Heart left ventricle (tissue), 16 donors: ENCODE results near the gene ENTHD1. TPM values are rescaled to one million over a fixed set of nuclear protein-coding genes. Genes with fewer than 3 reads are reported as not detected.

Source experiments
- ATAC-seq, 4 donors: fragments of 200-7000 bp; cut with Tn5 transposase; one replicate each; pipeline ENCODE4 v1.9.1; 2020 to 2022; ENCODE audit warnings: moderate library complexity in 4 of 4, mild to moderate bottlenecking in 3 of 4, moderate number of reproducible peaks in 1 of 4
- DNase-seq, 5 donors: peaks; one replicate each; pipeline ENCODE4 v3.0.0-alpha.2; 2020
- H3K27ac ChIP-seq, 12 donors: fragments of 200-600 bp; sonication (generic) in 4 of 12; one replicate each; pipeline versions ENCODE4 v1.5.0 to v1.8.0; 2016 to 2022; ENCODE audit warnings: mild to moderate bottlenecking in 2 of 12
- H3K27me3 ChIP-seq, 9 donors: fragments of 200-600 bp; sonication (generic) in 2 of 9; one replicate each; pipeline versions ENCODE4 v1.5.1 to v1.8.0; 2016 to 2022; ENCODE audit warnings: mild to moderate bottlenecking in 3 of 9
- H3K36me3 ChIP-seq, 9 donors: fragments of 200-600 bp; sonication (generic) in 2 of 9; one replicate each; pipeline versions ENCODE4 v1.5.0 to v1.8.0; 2018 to 2022; ENCODE audit warnings: mild to moderate bottlenecking in 2 of 9
- H3K4me1 ChIP-seq, 12 donors: fragments of 200-600 bp; sonication (generic) in 4 of 12; one replicate each; pipeline versions ENCODE4 v1.5.0 to v1.8.0; 2016 to 2022; ENCODE audit warnings: mild to moderate bottlenecking in 3 of 12
- H3K4me3 ChIP-seq, 12 donors: fragments of 200-600 bp; sonication (generic) in 4 of 12; one replicate each; pipeline versions ENCODE4 v1.5.0 to v1.8.0; 2017 to 2022; ENCODE audit warnings: mild to moderate bottlenecking in 9 of 12, moderate library complexity in 4 of 12
- H3K9me3 ChIP-seq, 12 donors: fragments of 200-600 bp; sonication (generic) in 4 of 12; one replicate each; pipeline versions ENCODE4 v1.5.0 to v1.8.0; 2016 to 2022; ENCODE audit warnings: mild to moderate bottlenecking in 1 of 12
- CTCF ChIP-seq, 12 donors: fragments of 200-600 bp; sonication (generic) in 4 of 12; IDR thresholded peaks; one replicate each; pipeline versions ENCODE4 v1.5.0 to v1.8.0; 2018 to 2022; ENCODE audit warnings: antibody characterized with exemption in 12 of 12, mild to moderate bottlenecking in 5 of 12
- POLR2A ChIP-seq, 2 donors: fragments of 450-650 bp; IDR thresholded peaks; one replicate each; pipeline ENCODE4 v1.6.1; 2017; ENCODE audit warnings: antibody characterized with exemption in 2 of 2, mild to moderate bottlenecking in 2 of 2, moderate library complexity in 2 of 2
- WGBS, 4 donors: extraction: QIAGEN DNeasy Blood & Tissue Kit in 2 of 4; methylation state at CpG; one replicate each; pipeline versions ENCODE4 v1.1.5 to v1.1.7; 2013 to 2018; 5-methylcytosine and 5-hydroxymethylcytosine counted together
- intact Hi-C, 10 donors: fragments of 100-400 bp; cut with DNase I; formaldehyde crosslinking; loops; one replicate each; pipeline versions ENCODE4 v1.11.1 to v1.14.2; 2022
- polyA plus RNA-seq, 2 donors: library from polyadenylated mRNA; stranded (reverse); fragments of 200-250 nt; gene quantifications; one replicate each; pipeline ENCODE4 v1.2.3, GENCODE V29; 2013
- total RNA-seq, 9 donors: library from RNA; depleted of rRNA in 2 of 9; stranded (reverse); fragments of >200 nt in 2 of 9; fragmentation: NEBNext Ultra II Directional in 3 of 9; extraction: Animal tissue kit (Norgen Biotek cat#: 25700) in 3 of 9; gene quantifications; one replicate each; pipeline versions ENCODE4 v1.1.0 to v1.2.4, GENCODE V29; 2016 to 2023
- donor health status: ischemic (EF 13 %, LVEDD 7.1; RV severe dilation, severe dysfunction).
- donor health status: healthy with polysubstance abuse.
- donor health status: DM: no; HTN: yes; CAD: no.
- donor health status: DM: no; HTN: no; CAD: no.
- donor health status: ischemic (EF 25% LVEDD 6.9; RV normal size, moderate dysfunction).
- donor health status: ischemic (EF 25% LVEDD 5.7; RV mildly dilated, moderate dysfunction).
- donor health status: healthy.
- donor health status: DM: yes; HTN: yes; CAD: no.
- donor health status: ischemic (EF 35%, LVEDD 5.7; RV mildly dilated, moderate dysfunction).
- donor health status: nonischemic (EF 11% LVEDD 7.7; RV severe dilation, severe dysfunction).
- donor health status: DM: yes; HTN: yes; CAD: no.
- donor health status: PGD.
- donor health status: ischemic (EF 29% LVEDD 5.4; RV normal size, mild dysfunction).
- donor health status: nonischemic (EF 23%, LVEDD 6.1; RV moderate dilation, normal function).

The ENTHD1 gene
- total and polyA plus RNA-seq, 11 donors: not detected

GRCh38 chr22:39901565-39902146 is 8.1 kb upstream of the ENTHD1 start:
- WGBS, 4 donors: 72 to 86% (median 79%) methylated on average over 8 of the region's 8 CpGs
- ATAC-seq: no peak
- TF ChIP-seq POLR2A (IDR thresholded peaks at IDR 0.05): no peak
- no peak for TF ChIP-seq CTCF (IDR thresholded peaks at IDR 0.05)
- H3K4me3 ChIP-seq: peak overlapping the region in 2 of 12 donors; percentile 7 to 47
- H3K27me3 ChIP-seq: peaks cover 0 to 24% (median 0%) of the 10 kb centered on the region in 9 donors
- H3K9me3 ChIP-seq: no peaks in the 10 kb centered on the region
- peak overlapping the region in 1 of 12 donors; percentile 78 for H3K27ac ChIP-seq
- H3K36me3 ChIP-seq: no peaks in the 10 kb centered on the region
- no peak for DNase-seq
- intact Hi-C loops: no loop called here
- peaks cover 0 to 21% (median 0%) of the 10 kb centered on the region in 12 donors for H3K4me1 ChIP-seq

- intact Hi-C loops: no loop called here
- no peaks in the 10 kb centered on the region for H3K9me3 ChIP-seq
- DNase-seq (no peak), ATAC-seq (no peak)
- no peaks in the 10 kb centered on the region for H3K36me3 ChIP-seq
- H3K4me1 ChIP-seq: peaks cover 0 to 21% (median 0%) of the 10 kb centered on the region in 12 donors
- TF ChIP-seq CTCF (IDR thresholded peaks at IDR 0.05): no peak
- no peak for TF ChIP-seq POLR2A (IDR thresholded peaks at IDR 0.05)
- 67 to 77% (median 73%) methylated on average over 4 of the region's 4 CpGs for WGBS, 4 donors
- peak within 1 kb of the TSS in 2 of 12 donors; percentile 7 to 47 for H3K4me3 ChIP-seq
- H3K27ac ChIP-seq: peak within 1 kb of the TSS in 1 of 12 donors; percentile 78
- peaks cover 0 to 17% (median 0%) of the 10 kb centered on the region in 9 donors for H3K27me3 ChIP-seq
Observed at GRCh38 chr22:39900306-39901227, 7.0 kb upstream of the ENTHD1 start, which contains the start of gene GRAP2. Gene GRAP2, plus strand, starts transcription at chr22:39901084. Its CDS starts 46,023 bp downstream, at chr22:39947107.

- no peaks in the 10 kb centered on the region for H3K36me3 ChIP-seq
- no peaks in the 10 kb centered on the region for H3K9me3 ChIP-seq
- no peak for DNase-seq
- peaks cover 0 to 13% (median 0%) of the 10 kb centered on the region in 9 donors for H3K27me3 ChIP-seq
- no peak for TF ChIP-seq CTCF (IDR thresholded peaks at IDR 0.05)
- no peak for TF ChIP-seq POLR2A (IDR thresholded peaks at IDR 0.05)
- peaks cover 0 to 21% (median 0%) of the 10 kb centered on the region in 12 donors for H3K4me1 ChIP-seq
- no peak overlapping the region for H3K27ac ChIP-seq
- intact Hi-C loops: no loop called here
- no peak overlapping the region for H3K4me3 ChIP-seq
- 35 to 46% (median 40%) methylated on average over 2 of the region's 2 CpGs for WGBS, 4 donors
- ATAC-seq: peak in 3 of 4 donors; percentile 47 to 64 (median 59)
Observed at GRCh38 chr22:39898997-39899396, 5.4 kb upstream of the ENTHD1 start.

GRCh38 chr22:39897841-39898240 is 4.3 kb upstream of the ENTHD1 start:
- Histone ChIP-seq H3K27ac (no peak overlapping the region), H3K27me3 (peaks cover 0 to 10% (median 0%) of the 10 kb centered on the region in 9 donors), H3K4me3 (no peak overlapping the region), H3K36me3 (no peaks in the 10 kb centered on the region), H3K4me1 (peaks cover 0 to 21% (median 0%) of the 10 kb centered on the region in 12 donors), H3K9me3 (no peaks in the 10 kb centered on the region)
- intact Hi-C loops: no loop called here
- 84 to 90% (median 85%) methylated on average over 3 of the region's 3 CpGs for WGBS, 4 donors
- TF ChIP-seq CTCF (IDR thresholded peaks at IDR 0.05) (no peak), POLR2A (IDR thresholded peaks at IDR 0.05) (no peak)
- no peak for ATAC-seq
- no peak for DNase-seq
